ENCODE measurements around the gene MPPED1.

Gene MPPED1

GRCh38 chr22:43387815-43388214 lies 24.0 kb upstream of the MPPED1 start:
- Mint-ChIP-seq H3K9me3 (no peaks in the 10 kb centered on the region), H3K36me3 (ENCODE audit: low read depth) (no peaks in the 10 kb centered on the region), H3K4me1 (peaks cover 3% of the 10 kb centered on the region), H3K27me3 (peaks cover 26% of the 10 kb centered on the region), H3K27ac (no peak overlapping the region), H3K4me3 (no peak overlapping the region)
- ATAC-seq (no peak), DNase-seq (no peak)

- H3K9me3 Mint-ChIP-seq = no peaks in the 10 kb centered on the region
- DNase-seq (peak; percentile 81), ATAC-seq (peak; percentile 69)
- no peak overlapping the region for H3K27ac Mint-ChIP-seq
- no peak overlapping the region for H3K4me3 Mint-ChIP-seq
- no peaks in the 10 kb centered on the region for H3K36me3 Mint-ChIP-seq (ENCODE audit: low read depth)
- peaks cover 26% of the 10 kb centered on the region for H3K27me3 Mint-ChIP-seq
- H3K4me1 Mint-ChIP-seq = peaks cover 3% of the 10 kb centered on the region
Observed at GRCh38 chr22:43388420-43388851, 23.4 kb upstream of the MPPED1 start.

- H3K27me3 Mint-ChIP-seq = peaks cover 26% of the 10 kb centered on the region
- no peak overlapping the region for H3K4me3 Mint-ChIP-seq
- peaks cover 3% of the 10 kb centered on the region for H3K4me1 Mint-ChIP-seq
- no peak overlapping the region for H3K27ac Mint-ChIP-seq
- DNase-seq (no peak), ATAC-seq (no peak)
- H3K36me3 Mint-ChIP-seq (ENCODE audit: low read depth) = no peaks in the 10 kb centered on the region
- H3K9me3 Mint-ChIP-seq = no peaks in the 10 kb centered on the region
Observed at GRCh38 chr22:43389227-43389836, 22.5 kb upstream of the MPPED1 start.

- H3K4me1 Mint-ChIP-seq = peaks cover 3% of the 10 kb centered on the region
- H3K9me3 Mint-ChIP-seq = no peaks in the 10 kb centered on the region
- no peak for ATAC-seq
- H3K36me3 Mint-ChIP-seq (ENCODE audit: low read depth) = no peaks in the 10 kb centered on the region
- DNase-seq = no peak
- H3K27ac Mint-ChIP-seq = no peak overlapping the region
- H3K4me3 Mint-ChIP-seq = no peak overlapping the region
- H3K27me3 Mint-ChIP-seq = peaks cover 22% of the 10 kb centered on the region
Observed at GRCh38 chr22:43390166-43390565, 21.6 kb upstream of the MPPED1 start.

DNA sequence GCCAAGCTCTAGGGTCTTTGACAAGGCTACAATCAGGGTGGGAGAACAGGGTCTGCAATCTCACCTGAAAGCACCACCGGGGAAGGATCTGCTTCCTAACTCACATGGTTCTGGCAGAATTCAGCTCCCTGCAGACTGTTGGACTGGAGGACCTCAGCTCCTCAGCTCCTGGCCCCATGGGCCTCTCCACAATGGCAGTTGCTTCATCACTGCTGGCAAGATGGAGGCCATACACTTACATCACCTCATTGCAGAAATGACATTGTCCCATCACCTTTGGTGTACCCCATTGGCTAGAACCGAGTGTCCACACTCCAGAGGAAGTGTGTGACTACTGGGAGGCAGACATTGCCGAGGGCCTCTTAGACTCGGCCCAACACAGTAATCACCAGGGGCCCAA lies 20.9 kb upstream of the MPPED1 start:
- Mint-ChIP-seq H3K27ac (no peak overlapping the region), H3K4me1 (peaks cover under 1% of the 10 kb centered on the region), H3K27me3 (peaks cover 18% of the 10 kb centered on the region), H3K4me3 (no peak overlapping the region), H3K9me3 (no peaks in the 10 kb centered on the region), H3K36me3 (ENCODE audit: low read depth) (no peaks in the 10 kb centered on the region)
- DNase-seq (no peak), ATAC-seq (no peak)

- H3K27me3 Mint-ChIP-seq = peaks cover 14% of the 10 kb centered on the region
- no peak overlapping the region for H3K4me3 Mint-ChIP-seq
- H3K36me3 Mint-ChIP-seq (ENCODE audit: low read depth) = no peaks in the 10 kb centered on the region
- H3K9me3 Mint-ChIP-seq = no peaks in the 10 kb centered on the region
- DNase-seq (no peak), ATAC-seq (no peak)
- no peaks in the 10 kb centered on the region for H3K4me1 Mint-ChIP-seq
- no peak overlapping the region for H3K27ac Mint-ChIP-seq
Observed at GRCh38 chr22:43391306-43391705, 20.5 kb upstream of the MPPED1 start.

DNA sequence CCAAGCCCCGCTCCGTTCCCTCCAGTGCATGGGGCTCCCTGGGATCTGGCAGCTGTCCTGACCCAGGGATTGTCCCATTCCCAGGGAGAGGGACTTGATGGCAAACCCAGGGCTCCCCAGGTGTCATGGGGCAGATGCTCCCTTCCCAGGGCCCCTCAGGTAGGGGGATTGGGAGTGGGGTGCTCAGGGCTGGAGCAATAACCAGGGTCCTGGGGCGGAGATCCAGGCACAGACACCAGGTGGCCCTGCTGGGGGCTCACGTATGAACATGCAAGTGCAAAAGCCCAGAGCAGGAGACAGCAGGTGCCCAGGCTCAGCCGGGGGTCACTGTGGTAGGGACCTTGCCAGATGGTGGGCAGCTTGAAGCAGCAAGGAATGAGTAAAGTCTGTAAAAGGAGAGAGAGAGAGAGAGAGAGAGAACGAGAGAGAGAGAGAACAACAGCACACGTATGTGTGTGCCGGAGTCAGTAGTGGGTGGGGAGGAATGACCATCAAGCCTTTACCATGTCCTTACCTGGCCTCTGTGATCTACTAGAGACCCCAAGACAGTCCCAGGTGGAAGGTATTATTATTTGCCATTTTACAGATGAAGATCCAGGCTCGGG lies 19.3 kb upstream of the MPPED1 start:
- no peaks in the 10 kb centered on the region for H3K9me3 Mint-ChIP-seq
- no peak overlapping the region for H3K27ac Mint-ChIP-seq
- no peak overlapping the region for H3K4me3 Mint-ChIP-seq
- no peak for DNase-seq
- no peak for ATAC-seq
- H3K4me1 Mint-ChIP-seq = no peaks in the 10 kb centered on the region
- no peaks in the 10 kb centered on the region for H3K36me3 Mint-ChIP-seq (ENCODE audit: low read depth)
- peaks cover 5% of the 10 kb centered on the region for H3K27me3 Mint-ChIP-seq

DNA sequence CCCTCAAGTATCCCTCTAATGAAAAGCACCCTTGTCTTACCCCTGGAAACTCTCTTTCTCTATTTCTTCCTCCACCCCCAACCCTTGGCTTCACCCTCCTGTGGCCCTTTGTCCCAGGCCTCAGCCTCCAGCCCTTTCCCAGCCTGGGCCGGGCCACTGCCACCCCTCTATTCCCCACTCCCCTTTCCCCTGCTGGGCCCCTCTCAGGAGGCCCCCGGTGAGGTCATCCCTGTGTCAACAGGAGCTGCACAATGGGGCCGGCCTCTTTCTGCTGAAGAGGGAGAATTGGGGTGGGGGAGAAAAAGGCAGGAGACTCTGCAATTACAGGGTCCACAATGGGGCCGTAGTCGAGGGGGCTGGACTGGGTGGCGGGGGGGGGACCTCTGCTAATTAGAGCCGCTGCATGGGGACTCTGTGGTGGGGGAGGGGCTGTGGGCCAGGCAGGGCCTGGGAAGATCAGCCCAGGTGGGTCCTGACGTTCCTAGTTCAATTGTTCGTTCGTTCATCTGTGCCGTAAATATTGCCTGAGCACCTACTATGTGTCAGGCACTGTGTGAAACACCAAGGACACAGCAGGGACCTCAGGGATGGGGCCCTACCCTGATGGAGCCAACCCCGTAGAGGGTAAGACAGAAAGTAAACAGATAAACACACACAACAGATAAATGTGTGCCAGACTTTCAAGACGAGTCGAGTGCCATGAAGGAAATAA lies 18.5 kb upstream of the MPPED1 start:
- no peak for DNase-seq
- no peak overlapping the region for H3K27ac Mint-ChIP-seq
- no peaks in the 10 kb centered on the region for H3K9me3 Mint-ChIP-seq
- H3K27me3 Mint-ChIP-seq = peaks cover 1% of the 10 kb centered on the region
- H3K4me1 Mint-ChIP-seq = no peaks in the 10 kb centered on the region
- no peaks in the 10 kb centered on the region for H3K36me3 Mint-ChIP-seq (ENCODE audit: low read depth)
- ATAC-seq = no peak
- no peak overlapping the region for H3K4me3 Mint-ChIP-seq

- Mint-ChIP-seq H3K27ac (no peak overlapping the region), H3K9me3 (no peaks in the 10 kb centered on the region), H3K36me3 (ENCODE audit: low read depth) (no peaks in the 10 kb centered on the region), H3K4me3 (no peak overlapping the region), H3K27me3 (peaks cover 1% of the 10 kb centered on the region), H3K4me1 (no peaks in the 10 kb centered on the region)
- no peak for DNase-seq
- ATAC-seq = no peak
Observed at GRCh38 chr22:43393844-43394474, 17.9 kb upstream of the MPPED1 start.

- Mint-ChIP-seq H3K27me3 (peaks cover 1% of the 10 kb centered on the region), H3K36me3 (ENCODE audit: low read depth) (no peaks in the 10 kb centered on the region), H3K9me3 (no peaks in the 10 kb centered on the region), H3K4me1 (no peaks in the 10 kb centered on the region), H3K27ac (no peak overlapping the region), H3K4me3 (no peak overlapping the region)
- no peak for DNase-seq
- no peak for ATAC-seq
Observed at GRCh38 chr22:43395086-43395695, 16.6 kb upstream of the MPPED1 start.

DNA sequence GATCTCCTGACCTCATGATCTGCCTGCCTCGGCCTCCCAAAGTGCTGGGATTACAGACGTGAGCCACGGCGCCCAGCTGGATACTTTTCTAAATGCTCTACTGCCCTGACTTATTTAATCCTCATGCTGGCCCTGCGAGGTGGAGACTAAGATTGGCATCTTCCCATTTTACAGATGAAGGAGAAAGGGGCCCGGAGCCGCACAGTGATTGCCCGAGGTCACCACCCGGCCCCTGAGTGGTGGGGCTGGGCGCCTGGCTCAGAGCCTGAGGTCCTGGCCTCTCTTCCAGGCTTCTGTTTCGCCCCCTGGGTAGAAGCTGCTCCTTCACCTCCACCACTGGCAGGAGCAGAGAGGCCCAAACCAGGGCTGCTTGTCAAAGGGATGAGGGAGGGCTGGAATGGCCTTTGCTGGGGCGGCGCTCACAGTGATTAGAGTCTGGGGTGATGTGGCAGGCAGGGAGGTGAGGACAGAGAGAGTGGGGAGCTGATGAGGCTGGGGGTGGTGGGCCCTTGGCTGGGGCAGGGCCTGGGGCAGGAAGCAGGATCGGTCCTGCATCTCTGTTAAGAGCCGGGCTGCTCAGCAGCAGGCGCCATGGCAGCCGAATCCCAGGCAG lies 15.4 kb upstream of the MPPED1 start:
- Mint-ChIP-seq H3K27me3 (peaks cover 7% of the 10 kb centered on the region), H3K9me3 (no peaks in the 10 kb centered on the region), H3K4me1 (no peaks in the 10 kb centered on the region), H3K36me3 (ENCODE audit: low read depth) (no peaks in the 10 kb centered on the region), H3K27ac (no peak overlapping the region), H3K4me3 (no peak overlapping the region)
- ATAC-seq = no peak
- no peak for DNase-seq

- no peak overlapping the region for H3K4me3 Mint-ChIP-seq
- no peaks in the 10 kb centered on the region for H3K9me3 Mint-ChIP-seq
- H3K27me3 Mint-ChIP-seq = peaks cover 7% of the 10 kb centered on the region
- H3K27ac Mint-ChIP-seq = no peak overlapping the region
- H3K4me1 Mint-ChIP-seq = no peaks in the 10 kb centered on the region
- DNase-seq = no peak
- no peak for ATAC-seq
- no peaks in the 10 kb centered on the region for H3K36me3 Mint-ChIP-seq (ENCODE audit: low read depth)
Observed at GRCh38 chr22:43396934-43397457, 14.8 kb upstream of the MPPED1 start.

DNA sequence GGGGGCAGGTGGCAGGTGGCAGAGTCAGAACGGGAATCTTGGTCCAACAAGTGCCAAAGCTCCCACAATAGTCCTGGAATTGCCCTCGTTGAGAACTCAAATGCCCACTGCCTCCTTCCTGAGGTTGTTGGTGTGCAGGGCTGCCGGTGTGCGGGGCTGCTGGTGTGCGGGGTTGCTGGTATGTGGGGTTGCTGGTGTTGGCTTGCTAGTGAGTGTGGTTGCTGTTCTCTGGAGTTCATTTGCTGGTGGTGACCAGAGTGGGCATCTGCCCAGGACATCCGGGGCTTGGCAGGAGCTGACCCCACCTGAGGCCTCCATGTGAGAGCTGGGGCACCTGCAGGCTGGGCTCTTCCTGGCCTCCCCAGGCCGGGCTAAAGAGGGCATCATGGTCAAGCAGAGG lies 14.0 kb upstream of the MPPED1 start:
- H3K4me3 Mint-ChIP-seq = no peak overlapping the region
- no peak overlapping the region for H3K27ac Mint-ChIP-seq
- H3K27me3 Mint-ChIP-seq = peaks cover 8% of the 10 kb centered on the region
- no peak for DNase-seq
- H3K9me3 Mint-ChIP-seq = no peaks in the 10 kb centered on the region
- H3K36me3 Mint-ChIP-seq (ENCODE audit: low read depth) = no peaks in the 10 kb centered on the region
- no peak for ATAC-seq
- no peaks in the 10 kb centered on the region for H3K4me1 Mint-ChIP-seq

DNA sequence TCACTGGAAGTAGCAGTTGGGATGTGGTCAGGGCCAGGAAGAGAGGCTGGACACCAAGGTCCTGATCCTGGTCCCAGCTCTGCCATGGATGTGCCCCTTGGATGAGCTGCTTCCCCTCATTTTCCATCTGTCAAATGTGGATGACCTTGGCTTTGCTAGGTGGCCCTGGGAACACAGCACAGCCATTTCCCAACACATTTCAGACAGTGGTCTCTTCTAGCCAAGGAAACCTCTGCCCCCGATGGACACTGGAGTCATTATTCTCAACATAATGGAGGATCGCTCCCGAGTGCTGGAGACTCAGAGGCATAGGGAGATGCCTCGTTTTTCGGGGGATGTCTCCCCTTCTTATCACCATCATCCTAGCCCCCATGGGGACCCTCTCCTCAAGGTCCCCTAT lies 13.6 kb upstream of the MPPED1 start:
- no peaks in the 10 kb centered on the region for H3K36me3 Mint-ChIP-seq (ENCODE audit: low read depth)
- H3K9me3 Mint-ChIP-seq = no peaks in the 10 kb centered on the region
- DNase-seq (no peak), ATAC-seq (no peak)
- no peak overlapping the region for H3K27ac Mint-ChIP-seq
- H3K27me3 Mint-ChIP-seq = peaks cover 10% of the 10 kb centered on the region
- no peaks in the 10 kb centered on the region for H3K4me1 Mint-ChIP-seq
- H3K4me3 Mint-ChIP-seq = no peak overlapping the region

Measured in activated naive CD8-positive, alpha-beta T cell treated with anti-CD3 and anti-CD28 coated beads, Interleukin-2, amount 50 U/mL, for 24 hours (primary cell).